GM18861 (cell line): ENCODE data around the gene GPER1.
"Not testable (repeated sequence)": the region's sequence is repeated elsewhere in the genome, so short reads cannot be mapped to it uniquely, and the experiment has no call there.

Experiments used
- ATAC-seq: cut with Tn5 transposase; IDR thresholded peaks from one replicate; pipeline ENCODE4 v1.9.1; 2021; ENCODE audit not compliant: unreplicated experiment

The GPER1 gene

DNA sequence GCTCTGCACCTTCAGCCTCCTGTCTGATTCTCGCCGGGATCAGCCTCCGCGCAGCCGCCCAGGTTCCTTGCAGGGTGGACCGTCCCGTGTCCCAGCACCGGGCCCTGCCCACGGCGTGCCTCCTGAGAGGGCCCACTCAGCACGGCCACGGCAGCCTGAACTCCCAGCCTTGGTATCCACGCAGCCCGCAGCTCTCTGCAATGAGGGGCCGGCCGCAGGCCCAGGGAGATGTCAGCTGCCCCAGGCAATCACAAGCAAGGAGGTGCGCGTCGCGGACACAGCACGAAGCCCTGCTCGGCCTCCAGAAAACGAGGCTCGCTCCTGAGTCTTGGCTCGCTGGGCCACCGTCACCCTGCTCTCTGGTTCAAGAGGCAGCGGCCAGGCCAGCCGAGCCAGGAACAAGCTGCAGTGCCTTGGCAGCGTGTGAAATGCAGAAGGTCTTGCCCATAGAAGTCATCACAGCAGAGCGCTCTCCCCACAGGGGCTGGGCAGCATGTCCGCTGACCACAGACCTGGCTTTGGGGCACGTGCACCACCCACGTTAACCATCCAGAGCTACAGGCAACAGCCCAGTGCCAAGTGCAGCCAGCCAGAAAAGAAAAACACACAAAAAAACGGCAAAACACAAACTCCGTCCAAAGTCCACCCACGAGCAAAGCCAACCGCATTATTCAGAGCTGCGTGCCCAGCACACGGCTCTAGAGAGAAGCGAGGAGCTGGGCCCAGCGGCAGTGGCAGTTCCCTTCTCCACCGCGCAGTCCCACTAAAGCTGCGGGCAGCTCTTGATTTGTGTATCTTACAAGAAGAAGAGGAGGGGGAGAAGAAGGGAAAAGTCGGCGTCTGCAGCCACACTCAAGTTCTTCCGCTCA, 13.9 kb downstream of the GPER1 start:
- no peak for ATAC-seq

DNA sequence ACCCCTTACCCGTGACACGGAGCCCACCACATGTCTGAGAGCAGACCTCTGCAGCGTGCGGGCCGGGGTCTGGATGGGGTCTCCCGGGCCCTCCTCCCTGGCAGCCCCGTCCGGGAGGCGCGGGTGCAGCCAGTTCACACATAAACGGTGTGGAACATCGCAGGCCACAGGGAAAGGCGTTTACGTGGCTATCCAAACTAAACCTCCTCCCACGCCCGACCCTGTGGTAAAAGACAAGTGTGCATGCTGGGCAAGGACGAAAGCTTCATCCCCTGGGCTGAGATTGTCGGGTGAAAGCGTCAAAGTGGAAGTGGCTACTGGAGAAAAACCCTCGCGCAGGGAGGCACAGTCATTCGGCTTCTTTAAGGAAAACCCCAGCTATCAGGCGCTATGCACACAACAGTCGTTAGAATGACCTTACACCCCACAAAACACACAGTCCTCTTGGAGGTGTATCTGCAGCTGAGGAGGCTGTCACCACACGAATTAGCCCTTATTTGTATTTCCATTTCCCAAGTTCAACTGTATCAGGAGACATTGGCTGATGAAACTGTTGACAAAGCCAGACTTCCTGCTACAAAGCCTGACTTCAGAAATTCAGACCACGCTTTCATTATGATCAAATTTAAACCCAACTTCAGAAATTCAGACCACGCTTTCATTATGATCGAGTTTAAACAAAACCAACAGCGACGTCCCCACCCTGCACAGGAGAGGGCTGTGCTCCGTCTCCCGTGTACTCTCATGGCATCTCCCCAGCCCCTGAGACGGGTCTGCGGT, 15.3 kb downstream of the GPER1 start:
- ATAC-seq = no peak

DNA sequence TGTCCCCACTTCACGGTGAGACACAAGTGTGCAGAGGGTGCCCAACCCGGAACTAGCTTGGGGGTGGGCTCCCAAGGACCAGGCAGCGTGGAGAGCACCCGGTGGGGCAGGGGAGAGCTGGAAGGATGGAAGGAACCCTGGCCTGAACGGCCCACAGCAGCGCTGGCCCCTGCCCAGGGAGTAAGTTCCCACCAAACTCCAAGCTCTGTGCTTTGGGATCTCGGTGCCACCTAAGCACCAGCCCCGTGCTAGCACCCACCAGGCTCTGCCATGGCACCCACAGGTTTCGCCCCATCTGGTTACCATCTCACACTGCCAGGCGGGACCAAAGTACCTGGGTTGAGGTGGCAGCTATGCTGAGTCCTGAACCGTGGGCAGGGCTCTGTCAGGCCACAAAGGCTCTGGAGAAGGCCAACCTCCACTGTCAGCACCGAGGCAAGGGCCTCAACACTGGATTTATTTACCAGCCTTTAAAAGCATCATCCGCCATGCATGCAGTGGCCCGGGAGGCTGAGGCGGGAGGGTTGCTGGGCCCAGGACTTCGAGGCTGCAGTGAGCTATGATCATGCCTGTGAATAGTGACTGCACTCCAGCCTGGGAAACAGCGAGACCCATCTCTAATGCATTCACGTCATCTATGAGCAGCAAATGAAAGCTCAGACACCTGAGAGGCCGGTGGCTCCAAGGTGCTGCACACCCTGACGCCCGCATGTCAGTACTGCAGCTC, 16.0 kb downstream of the GPER1 start:
- ATAC-seq = no peak

DNA sequence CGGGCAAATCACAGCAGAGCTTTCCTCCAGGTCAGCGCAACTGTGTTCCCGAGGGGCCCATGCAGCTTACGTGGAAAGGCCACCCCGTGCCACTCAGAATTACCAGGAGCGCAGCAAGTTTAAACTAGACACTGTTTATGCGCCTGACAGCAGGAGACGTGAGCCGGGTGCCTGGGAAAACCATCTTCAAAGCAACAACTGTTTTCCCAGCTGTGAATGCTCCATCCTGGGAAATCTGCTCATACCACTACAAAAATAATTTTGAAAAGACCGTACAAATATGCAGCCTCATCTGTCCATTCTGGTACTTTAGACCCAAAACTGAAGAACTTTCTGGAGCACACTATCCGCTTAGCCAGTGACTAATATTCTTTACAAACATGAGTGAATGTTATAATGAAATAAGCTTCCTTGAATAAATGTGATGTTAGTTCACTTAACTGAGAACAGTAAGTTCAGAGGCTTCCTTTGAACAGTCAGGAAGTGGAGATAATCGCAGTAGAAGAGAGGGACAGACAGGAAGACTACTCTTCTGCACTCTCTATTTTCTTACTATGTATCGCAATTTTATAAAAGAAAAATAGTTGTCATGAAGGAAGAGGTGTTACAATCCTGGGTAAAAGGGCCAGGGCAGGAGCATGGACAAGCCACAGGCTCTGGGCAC, 16.7 kb downstream of the GPER1 start:
- ATAC-seq = no peak

DNA sequence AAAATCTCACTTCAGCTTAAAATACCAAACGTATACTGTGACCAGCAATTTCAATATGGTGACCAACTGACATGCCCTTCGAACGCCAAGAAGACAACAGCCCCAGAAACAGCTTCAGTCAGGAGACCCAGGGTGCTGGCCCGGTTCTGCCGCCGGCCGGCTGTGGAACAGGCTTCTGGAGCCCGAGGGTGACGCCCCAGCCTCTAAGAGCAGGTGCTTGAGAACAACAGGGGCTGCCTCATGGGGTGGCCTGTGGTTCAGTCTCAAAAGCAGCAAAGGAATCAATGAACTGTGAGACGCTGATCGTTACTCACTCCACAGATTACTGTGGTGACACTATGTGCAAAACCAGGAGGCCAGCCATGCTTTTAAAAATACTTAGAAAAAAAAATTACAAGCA, 17.3 kb downstream of the GPER1 start:
- ATAC-seq = no peak

DNA sequence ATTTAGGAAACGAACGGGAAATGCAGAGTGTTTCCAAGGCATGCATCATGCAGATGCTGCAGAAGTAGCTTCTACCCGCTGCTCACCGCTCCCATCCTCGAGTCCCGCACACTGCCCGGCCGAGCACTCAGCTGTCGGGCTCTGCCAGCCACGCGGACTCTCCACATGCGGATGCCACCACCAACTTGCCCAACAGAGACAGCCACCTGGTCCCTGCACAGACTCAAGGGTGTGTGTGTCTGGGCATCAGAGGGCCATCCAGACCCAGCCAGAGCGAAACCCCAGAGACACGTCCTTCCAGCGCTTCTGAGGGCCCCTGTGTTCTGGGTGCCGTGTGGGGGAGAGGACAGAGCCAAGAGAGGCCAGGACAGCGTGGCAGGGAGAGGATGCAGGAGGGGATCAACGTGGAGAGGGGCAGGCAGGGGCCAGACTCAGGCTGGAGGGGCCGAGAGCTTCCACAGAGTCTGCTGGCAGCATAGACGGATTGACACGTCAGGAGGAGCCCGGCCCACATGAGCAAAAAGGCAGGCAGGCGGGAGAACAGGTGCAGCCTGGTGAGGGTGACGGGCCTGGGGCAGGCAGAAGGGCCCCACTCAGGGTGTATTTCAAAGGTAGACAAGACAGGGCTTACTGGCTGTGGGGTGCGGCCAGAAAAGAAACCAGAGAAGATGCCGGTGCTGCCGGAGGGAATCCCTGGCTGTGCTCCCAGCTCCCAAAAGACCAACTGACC, 18.3 kb downstream of the GPER1 start:
- no peak for ATAC-seq

DNA sequence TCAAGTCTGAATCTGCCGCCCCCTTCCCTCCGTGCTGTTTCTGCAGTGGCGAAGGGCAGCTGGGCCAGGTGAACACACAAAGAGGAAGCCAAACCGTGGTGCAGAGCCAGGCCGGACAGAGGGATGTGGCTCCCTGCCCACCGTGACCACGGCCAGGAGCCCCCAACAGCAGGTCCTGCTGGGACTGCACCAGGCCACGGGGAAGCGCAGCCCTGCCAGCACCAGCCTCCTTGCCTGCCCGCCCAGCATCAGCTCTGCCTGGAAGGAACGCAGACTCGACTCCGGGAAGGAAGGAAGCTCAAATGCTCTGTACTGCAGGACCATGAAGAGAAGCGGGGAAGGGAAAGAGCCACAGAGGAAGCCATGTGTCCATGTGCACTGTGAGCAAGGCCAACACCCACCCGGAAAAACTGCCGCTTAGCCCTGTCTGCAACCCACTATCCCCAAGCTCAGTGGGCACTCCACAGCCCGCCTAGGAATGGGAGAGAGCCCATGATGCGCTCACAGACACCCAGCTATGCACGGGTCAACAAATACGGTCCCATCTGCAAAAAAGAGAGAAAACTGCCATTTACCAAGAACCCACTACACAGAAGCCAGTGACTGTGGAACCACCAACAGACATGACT, 19.0 kb downstream of the GPER1 start:
- no peak for ATAC-seq

DNA sequence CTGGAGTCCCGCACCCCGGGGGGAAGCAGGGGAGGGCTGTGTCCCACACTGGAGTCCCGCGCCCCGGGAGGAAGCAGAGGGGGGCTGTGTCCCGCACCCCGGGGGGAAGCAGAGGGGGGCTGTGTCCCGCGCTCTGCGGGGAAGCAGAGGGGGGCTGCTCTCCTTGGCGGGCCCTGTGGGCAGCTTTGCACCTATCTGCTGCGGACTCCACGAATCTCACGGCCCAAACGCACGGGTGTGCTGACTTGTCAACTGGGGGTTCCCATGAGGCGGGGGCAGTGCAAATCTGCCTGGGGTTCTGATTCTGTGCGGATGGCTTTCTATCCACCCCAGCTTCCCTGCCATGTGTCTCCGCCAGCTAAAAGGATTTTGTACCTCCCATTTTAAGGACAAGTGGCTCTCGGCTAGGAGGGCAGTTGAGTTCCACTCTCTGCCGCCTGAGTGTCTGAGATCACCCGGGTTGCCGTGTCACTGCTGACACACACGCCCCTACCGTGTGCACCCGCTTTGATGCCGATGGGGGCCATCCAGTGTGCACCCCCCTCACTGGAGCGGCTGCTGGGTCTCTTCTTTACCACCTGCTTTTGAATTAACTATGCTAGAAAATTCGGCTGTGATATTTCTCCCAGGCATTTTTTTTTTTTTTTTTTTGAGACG, 20.5 kb downstream of the GPER1 start:
- no peak for ATAC-seq

DNA sequence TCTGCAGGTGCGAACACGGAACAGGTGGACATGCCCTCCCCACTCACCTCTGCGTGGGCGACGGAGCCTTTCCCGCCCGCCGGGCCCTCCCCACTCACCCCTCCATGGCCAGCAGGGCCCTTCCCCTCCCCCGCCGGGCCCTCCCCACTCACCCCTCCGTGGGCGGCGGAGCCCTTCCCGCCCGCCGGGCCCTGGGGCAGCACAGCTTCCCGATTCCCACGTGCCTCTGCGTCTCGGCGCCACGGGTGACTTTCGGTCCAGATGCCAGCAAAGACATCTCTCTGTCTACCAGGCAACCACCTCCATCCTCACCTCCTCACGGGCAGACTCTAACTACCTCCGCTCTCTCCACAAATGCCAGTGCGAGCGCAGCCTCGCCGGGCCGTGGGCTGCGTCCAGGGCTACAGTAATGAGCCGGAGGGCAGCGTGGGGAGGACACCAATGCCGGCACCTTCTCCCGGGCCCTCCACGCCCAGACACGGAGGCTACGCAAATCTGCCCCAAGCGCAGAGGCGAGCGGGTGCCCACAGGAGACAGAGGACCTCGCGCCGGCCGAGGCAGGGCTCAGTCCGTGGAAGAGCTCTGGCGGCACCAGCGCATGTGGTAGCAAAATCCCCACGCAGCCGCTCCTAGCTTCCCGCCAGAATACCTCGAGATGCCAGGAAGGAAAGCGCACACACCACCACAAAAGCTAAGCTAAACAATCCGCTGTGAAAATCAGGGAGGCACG, 21.8 kb downstream of the GPER1 start:
- ATAC-seq = no peak

DNA sequence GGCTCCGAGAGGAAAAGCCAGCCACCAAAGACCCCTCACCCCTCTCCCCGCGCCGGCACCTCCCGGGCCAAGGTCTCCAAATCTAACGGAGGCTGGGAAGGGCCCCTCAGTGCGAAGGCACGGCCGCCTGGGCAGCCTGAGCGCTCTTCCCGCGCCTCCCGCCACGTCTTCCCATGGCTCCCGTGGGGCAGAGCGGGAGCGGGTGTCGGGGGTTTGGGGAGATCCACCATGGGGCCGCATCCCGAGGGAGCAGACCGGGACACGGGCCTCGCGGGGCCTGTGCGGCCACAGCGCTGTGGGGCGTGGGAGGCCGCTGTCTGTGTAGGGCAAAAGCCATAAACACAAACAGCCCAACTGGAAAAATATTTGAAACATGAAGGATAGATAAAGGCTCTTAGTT, 22.4 kb downstream of the GPER1 start:
- ATAC-seq = no peak

DNA sequence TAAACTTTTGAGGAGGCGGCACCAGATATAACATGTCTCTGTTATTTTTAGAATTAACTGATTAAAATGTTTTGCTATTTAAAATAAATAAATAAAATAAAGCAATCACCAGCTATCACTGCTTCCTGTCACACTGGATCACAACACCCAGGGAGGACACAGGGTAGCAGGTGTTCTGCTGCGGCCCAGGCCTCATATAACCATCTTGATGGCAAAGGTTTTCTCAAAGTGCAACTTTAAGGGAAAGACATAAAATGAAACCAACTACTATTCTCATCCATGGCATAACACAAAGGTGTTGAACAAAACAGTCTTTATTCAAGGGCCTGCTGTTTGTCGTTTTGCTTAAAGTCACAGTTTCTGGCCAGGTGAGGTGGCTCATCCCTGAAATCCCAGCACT, 23.2 kb downstream of the GPER1 start:
- ATAC-seq = no peak

DNA sequence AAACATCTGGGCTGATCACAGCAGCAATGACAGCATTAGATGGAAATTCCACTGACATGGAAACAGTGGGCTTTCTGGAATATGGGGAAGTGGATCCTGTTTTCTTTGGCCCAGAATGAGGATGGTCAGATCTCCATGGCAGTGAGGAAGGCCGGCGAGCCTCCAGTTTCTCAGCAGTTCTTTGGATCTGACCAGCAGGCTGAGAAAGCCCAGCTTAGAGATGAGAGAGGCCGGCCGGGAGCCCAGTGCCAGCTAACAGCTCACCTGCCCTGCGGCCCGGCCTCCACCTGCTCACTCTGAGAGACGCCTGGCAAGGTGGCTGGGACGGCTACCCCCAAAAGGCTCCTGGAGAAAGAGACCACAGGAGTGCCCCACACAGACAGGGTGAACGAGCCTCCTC, 24.2 kb downstream of the GPER1 start:
- ATAC-seq = no peak

DNA sequence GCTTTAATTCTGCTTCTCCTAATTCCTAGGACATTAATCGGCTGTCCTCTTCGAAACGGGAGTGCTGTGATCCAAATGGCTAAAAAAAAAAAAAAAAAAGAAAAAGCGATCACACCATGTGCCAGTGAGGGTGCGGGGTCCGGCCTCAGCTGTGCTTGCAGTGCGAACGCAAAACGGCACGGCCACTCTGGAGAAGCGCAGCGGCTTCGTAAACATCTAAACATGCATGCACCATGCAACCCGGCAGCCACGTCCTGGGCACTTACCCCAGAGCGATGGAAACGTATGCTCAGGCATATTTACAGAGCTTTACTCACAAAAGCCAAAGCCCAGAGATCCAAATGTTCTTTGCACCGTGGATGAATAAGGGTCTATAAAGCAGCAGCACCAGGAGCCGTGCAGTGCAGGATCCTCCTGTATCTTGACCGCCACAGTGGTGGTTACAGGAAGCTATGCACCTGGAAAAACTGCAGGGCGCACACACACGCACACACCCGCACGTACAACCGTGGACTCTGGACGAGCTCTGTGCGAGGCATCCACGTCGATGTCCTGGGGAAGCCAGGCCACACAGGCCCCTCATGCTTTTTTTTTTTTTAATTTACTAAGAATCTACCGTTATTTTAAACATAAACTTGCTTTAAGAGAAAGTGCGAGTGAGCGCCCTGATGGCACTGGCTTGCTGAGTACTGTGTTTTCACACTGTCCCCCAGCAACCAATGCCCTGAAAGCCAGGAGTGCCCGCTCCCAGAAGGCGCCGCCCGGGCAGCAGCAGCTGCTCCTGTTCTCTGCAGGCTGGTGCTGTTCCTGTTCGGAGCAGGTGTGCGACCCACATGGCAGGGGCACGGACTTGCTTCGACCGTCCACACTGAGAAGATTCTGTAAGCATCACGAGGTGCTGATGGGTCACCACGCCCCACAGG, 25.0 kb downstream of the GPER1 start:
- no peak for ATAC-seq

DNA sequence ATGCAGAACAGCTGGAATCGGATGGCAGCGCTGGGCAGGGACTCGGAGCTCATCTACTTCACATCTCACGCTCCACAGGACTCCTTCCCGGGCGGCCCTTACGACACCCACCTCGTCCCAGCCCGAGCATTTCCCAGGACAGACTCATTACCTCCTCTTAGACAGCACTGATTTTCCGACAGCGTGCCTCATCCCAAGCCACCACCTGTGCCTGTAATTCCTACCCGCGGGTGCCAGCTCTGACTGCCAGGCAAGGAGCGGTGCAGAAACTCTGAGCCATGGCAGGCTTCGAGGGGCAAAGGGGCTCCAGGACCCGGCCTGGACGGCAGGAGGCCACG, 25.6 kb downstream of the GPER1 start:
- ATAC-seq = no peak

DNA sequence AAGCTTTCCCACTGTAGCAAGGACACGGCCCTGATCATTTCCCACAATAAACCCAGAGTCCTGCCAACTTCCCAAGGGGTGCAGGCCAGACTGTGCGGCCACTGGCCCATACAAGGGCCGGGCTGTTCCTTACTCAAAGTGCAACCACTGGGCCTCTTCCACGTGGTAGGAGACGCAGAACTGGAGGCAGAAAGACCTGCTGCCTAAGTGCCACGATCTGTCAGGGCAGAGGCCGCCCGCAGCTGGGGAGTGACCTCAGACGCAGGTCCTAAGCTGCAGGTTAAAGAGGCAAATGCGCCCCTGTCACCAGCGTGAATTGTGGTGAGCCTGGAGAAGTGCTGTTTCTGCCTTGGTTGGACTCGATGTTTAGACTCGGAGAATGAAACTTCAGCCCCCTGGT, 26.2 kb downstream of the GPER1 start:
- ATAC-seq = no peak

DNA sequence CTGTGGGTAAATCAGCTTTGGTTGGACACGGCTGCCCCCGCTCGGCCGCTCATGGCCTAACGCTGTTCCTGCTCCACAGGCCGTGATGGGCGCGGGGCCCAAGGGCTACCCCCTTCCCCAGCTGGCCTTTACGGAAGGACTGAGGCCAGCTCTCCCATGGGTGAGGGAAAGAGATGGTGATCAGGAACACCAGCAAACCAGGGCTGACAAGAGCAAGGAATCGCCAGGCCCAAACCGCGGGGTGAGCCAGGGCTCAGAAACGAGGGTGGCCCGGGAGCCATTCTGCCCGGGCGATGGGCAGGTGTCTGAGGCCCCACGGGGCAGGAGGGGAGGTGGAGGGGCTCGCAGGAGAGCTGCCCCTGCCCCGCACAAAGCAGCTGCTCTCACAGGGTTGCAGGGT, 26.6 kb downstream of the GPER1 start:
- ATAC-seq = no peak

DNA sequence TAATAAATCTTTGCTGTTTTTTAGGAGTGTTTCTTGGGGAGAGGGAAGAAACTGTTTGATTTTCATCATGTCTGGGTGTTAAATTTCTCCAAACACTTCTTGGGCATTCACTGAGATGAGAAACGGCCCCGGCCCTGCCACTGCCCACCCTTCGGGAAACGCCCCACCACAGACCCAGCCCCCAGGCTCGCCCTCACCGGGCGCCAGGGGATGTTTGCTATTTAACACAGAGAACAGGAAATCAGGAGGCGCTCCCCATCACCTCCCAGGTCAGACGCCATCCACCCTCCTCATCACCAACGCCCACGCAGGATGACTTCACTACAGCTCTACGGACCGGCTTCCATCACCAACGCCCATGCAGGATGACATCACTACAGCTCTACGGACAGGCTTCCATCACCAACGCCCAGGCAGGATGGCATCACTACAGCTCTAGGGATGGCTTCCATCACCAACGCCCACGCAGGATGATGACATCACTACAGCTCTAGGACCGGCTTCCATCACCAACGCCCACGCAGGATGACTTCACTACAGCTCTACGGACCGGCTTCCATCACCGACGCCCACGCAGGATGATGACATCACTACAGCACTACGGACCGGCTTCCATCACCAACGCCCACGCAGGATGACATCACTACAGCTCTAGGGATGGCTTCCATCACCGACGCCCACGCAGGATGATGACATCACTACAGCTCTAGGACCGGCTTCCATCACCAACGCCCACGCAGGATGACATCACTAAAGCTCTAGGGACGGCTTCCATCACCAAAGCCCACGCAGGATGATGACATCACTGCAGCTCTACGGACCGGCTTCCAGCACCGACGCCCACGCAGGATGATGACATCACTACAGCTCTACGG, 27.5 kb downstream of the GPER1 start:
- ATAC-seq = not testable (repeated sequence)
